SK-N-SH (cell line): ENCODE measurements around the gene GTF2I. TPM values are rescaled to one million over a fixed set of nuclear protein-coding genes. Genes with fewer than 3 reads are reported as not detected.

Experiments
- CTCF ChIA-PET: fragments of 300-600, 350-600 bp; formaldehyde crosslinking; extraction: SDS; loops from one replicate; lab custom pipeline; 2021; lab: Yijun Ruan, JAX
- POLR2A ChIA-PET: fragments of 350-600 bp; sonication (Branson Sonifier 250); formaldehyde crosslinking; extraction: SDS; loops from one replicate; lab custom pipeline; 2020; ENCODE audit warnings: antibody characterized with exemption, inconsistent platforms; lab: Yijun Ruan, JAX
- DNase-seq: peaks from one replicate; pipeline ENCODE4 v3.0.0; 2012
- H2AFZ ChIP-seq: fragments of 200-600 bp; sonication (generic); 2 replicates; pipeline ENCODE4 v1.8.1; 2016; ENCODE audit warnings: antibody characterized with exemption, mild to moderate bottlenecking, low read depth
- H3F3A ChIP-seq: fragments of 200-600 bp; sonication (generic); replicated peaks from 2 replicates; pipeline ENCODE3; 2016; ENCODE audit warnings: antibody characterized with exemption, mild to moderate bottlenecking; ENCODE audit not compliant: insufficient read depth
- H3K27ac ChIP-seq, 2 experiments: fragments of 200-500 bp in 1 of 2; fragments of 200-600 bp in 1 of 2; sonication (Bioruptor generic) in 1 of 2; sonication (generic), shearing (Covaris generic) in 1 of 2; 2 replicates each; pipeline versions ENCODE4 v1.5.1 to v1.6.1; 2014 to 2016; ENCODE audit warnings: low read depth in 2 of 2, inconsistent platforms in 1 of 2, low read length in 1 of 2, mild to moderate bottlenecking in 1 of 2, mixed read lengths in 1 of 2
- H3K27me3 ChIP-seq: fragments of 200-600 bp; sonication (generic), shearing (Covaris generic); 2 replicates; pipeline ENCODE4 v1.6.1; 2016; ENCODE audit warnings: mixed run types; ENCODE audit not compliant: insufficient read depth
- H3K36me3 ChIP-seq, 2 experiments: fragments of 200-500 bp in 1 of 2; fragments of 200-600 bp in 1 of 2; sonication (Bioruptor generic) in 1 of 2; sonication (generic) in 1 of 2; replicated peaks in 1 of 2; 2 replicates each; pipeline versions ENCODE3 to v1.5.1; 2014 to 2016; ENCODE audit warnings: low read length in 1 of 2, mild to moderate bottlenecking in 1 of 2; ENCODE audit not compliant: insufficient read depth in 2 of 2, control insufficient read depth in 1 of 2
- H3K4me1 ChIP-seq, 2 experiments: fragments of 200-500 bp in 1 of 2; fragments of 200-600 bp in 1 of 2; sonication (Bioruptor generic) in 1 of 2; sonication (generic), shearing (Covaris generic) in 1 of 2; 2 replicates each; pipeline versions ENCODE4 v1.5.1 to v1.6.1; 2014 to 2016; ENCODE audit warnings: low read depth in 1 of 2, low read length in 1 of 2, mixed run types in 1 of 2; ENCODE audit not compliant: insufficient read depth in 2 of 2, control insufficient read depth in 1 of 2
- H3K4me2 ChIP-seq: fragments of 200-600 bp; sonication (generic), shearing (Covaris generic); 2 replicates; pipeline ENCODE4 v1.6.1; 2017; ENCODE audit warnings: mixed run types
- H3K4me3 ChIP-seq, 2 experiments: fragments of 200-500 bp in 1 of 2; fragments of 200-600 bp in 1 of 2; sonication (Bioruptor generic) in 1 of 2; sonication (generic), shearing (Covaris generic) in 1 of 2; 2 replicates each; pipeline versions ENCODE4 v1.5.1 to v1.8.1; 2014 to 2016; ENCODE audit warnings: low read depth in 2 of 2, inconsistent platforms in 1 of 2, low read length in 1 of 2, mild to moderate bottlenecking in 1 of 2, mixed read lengths in 1 of 2, moderate library complexity in 1 of 2
- H3K79me2 ChIP-seq: fragments of 200-600 bp; sonication (generic); 2 replicates; pipeline ENCODE4 v1.8.1; 2017; ENCODE audit warnings: mild to moderate bottlenecking; ENCODE audit not compliant: insufficient read depth
- H3K9ac ChIP-seq: fragments of 200-600 bp; sonication (generic); 2 replicates; pipeline ENCODE4 v1.6.1; 2017; ENCODE audit warnings: mixed run types
- H3K9me2 ChIP-seq: fragments of 200-600 bp; sonication (generic); 2 replicates; pipeline ENCODE4 v1.6.1; 2017; ENCODE audit warnings: mixed run types
- H3K9me3 ChIP-seq: fragments of 200-600 bp; sonication (generic); 2 replicates; pipeline ENCODE4 v1.6.1; 2017; ENCODE audit warnings: mixed run types, mild to moderate bottlenecking, moderate library complexity
- H4K20me1 ChIP-seq: fragments of 200-600 bp; sonication (generic); 2 replicates; pipeline ENCODE4 v1.6.1; 2017; ENCODE audit warnings: mild to moderate bottlenecking, mixed run types; ENCODE audit not compliant: insufficient read depth
- ELF1 ChIP-seq: IDR thresholded peaks from 2 replicates; pipeline ENCODE4 v1.4.0; 2012
- EP300 ChIP-seq, 2 experiments: IDR thresholded peaks; 2 replicates each; pipeline versions ENCODE4 v1.4.0 to v1.6.1; 2012; ENCODE audit warnings: borderline replicate concordance in 1 of 2, low read depth in 1 of 2, low read length in 1 of 2
- FOXJ3 ChIP-seq: sonication (generic); formaldehyde crosslinking; IDR thresholded peaks from 2 replicates; pipeline ENCODE4 v1.5.1; 2020; ENCODE audit warnings: mild to moderate bottlenecking, missing genetic modification reagents
- MXI1 ChIP-seq: IDR thresholded peaks from 2 replicates; pipeline ENCODE4 v1.6.1; 2012; ENCODE audit warnings: mild to moderate bottlenecking, low read depth, low read length, improper control_type of control experiment
- NFIC ChIP-seq: IDR thresholded peaks from 2 replicates; pipeline ENCODE4 v1.4.0; 2012; ENCODE audit warnings: borderline replicate concordance
- PBX3 ChIP-seq: IDR thresholded peaks from 2 replicates; pipeline ENCODE4; 2012
- RCOR1 ChIP-seq: fragments of 150-350 bp; IDR thresholded peaks from 2 replicates; pipeline ENCODE4 v1.6.1; 2017; ENCODE audit warnings: antibody characterized with exemption, low read length
- REST ChIP-seq: IDR thresholded peaks from 2 replicates; pipeline ENCODE4 v1.6.1; 2012; ENCODE audit warnings: mild to moderate bottlenecking, low read depth, low read length, moderate library complexity
- TAF1 ChIP-seq: IDR thresholded peaks from 2 replicates; pipeline ENCODE4 v1.6.1; 2012; ENCODE audit warnings: low read depth, mild to moderate bottlenecking, low read length, moderate library complexity, borderline replicate concordance
- WGBS: methylation state at CpG from one replicate; pipeline ENCODE4 v1.1.6; 2017; ENCODE audit warnings: low lambda C conversion rate; 5-methylcytosine and 5-hydroxymethylcytosine counted together
- polyA plus RNA-seq, 3 experiments: library from polyadenylated mRNA; depleted of rRNA; stranded (reverse); fragments of >200 nt; gene quantifications; 2 replicates each; pipeline ENCODE4 v1.2.3, GENCODE V29; 2012
- TF ChIP-seq, protein P1 (sequence below): IDR thresholded peaks from 2 replicates; pipeline ENCODE4 v1.4.0; 2012; ENCODE audit warnings: low read depth, borderline replicate concordance
- TF ChIP-seq, protein P2 (sequence below): IDR thresholded peaks from 2 replicates; pipeline ENCODE4 v1.4.0; 2012; ENCODE audit warnings: low read depth, borderline replicate concordance

Gene GTF2I
- polyA plus RNA-seq, 1 of the 3 experiments (the other 2 are of a cell fraction) = 90.5 TPM

DNA sequence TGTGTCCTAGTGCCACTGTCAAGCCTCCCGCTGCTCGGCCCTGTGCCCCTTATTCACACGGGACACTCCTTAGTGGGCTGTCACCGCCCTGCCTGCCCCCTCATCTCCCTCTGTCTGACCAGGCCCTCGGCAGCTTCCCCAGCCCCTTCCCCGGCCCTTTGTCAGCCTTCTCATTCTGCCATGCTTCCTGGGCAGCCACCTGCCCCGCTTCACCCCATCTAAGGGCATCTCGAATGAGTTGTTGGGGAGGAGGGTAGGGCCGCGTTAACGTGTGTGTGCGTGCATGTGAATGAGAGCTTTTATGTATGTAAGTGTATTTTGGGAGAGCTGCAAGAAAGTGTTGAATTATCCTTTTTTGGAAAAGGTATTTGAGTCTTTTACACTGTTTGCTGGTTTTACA, 49.7 kb downstream of the GTF2I start:
- no peak for DNase-seq
- no peak overlapping the region for H2AFZ ChIP-seq
- no peak overlapping the region for H3K27ac ChIP-seq
- POLR2A ChIA-PET = no interaction called here
- peaks cover 39% of the 10 kb centered on the region for H3K79me2 ChIP-seq
- TF ChIP-seq PBX3 (no peak), NFIC (no peak), RCOR1 (no peak)
- TF ChIP-seq, protein P1, sequence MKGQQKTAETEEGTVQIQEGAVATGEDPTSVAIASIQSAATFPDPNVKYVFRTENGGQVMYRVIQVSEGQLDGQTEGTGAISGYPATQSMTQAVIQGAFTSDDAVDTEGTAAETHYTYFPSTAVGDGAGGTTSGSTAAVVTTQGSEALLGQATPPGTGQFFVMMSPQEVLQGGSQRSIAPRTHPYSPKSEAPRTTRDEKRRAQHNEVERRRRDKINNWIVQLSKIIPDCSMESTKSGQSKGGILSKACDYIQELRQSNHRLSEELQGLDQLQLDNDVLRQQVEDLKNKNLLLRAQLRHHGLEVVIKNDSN = no peak
- no peaks in the 10 kb centered on the region for H3K4me1 ChIP-seq
- no peak overlapping the region for H3K4me3 ChIP-seq
- H3K9me2 ChIP-seq = no peaks in the 10 kb centered on the region
- H3K9ac ChIP-seq = no peak overlapping the region
- H3K27me3 ChIP-seq = no peaks in the 10 kb centered on the region
- CTCF ChIA-PET = no interaction called here
- no peaks in the 10 kb centered on the region; the same call in 1 of the 2 replicates for H4K20me1 ChIP-seq
- no peaks in the 10 kb centered on the region for H3K9me3 ChIP-seq
- peaks cover 78 to 97% of the 10 kb centered on the region in 2 experiments for H3K36me3 ChIP-seq
- WGBS = 97% methylated on average over 12 of the region's 12 CpGs
- H3F3A ChIP-seq = peaks cover 20% of the 10 kb centered on the region
- H3K4me2 ChIP-seq = no peak overlapping the region

DNA sequence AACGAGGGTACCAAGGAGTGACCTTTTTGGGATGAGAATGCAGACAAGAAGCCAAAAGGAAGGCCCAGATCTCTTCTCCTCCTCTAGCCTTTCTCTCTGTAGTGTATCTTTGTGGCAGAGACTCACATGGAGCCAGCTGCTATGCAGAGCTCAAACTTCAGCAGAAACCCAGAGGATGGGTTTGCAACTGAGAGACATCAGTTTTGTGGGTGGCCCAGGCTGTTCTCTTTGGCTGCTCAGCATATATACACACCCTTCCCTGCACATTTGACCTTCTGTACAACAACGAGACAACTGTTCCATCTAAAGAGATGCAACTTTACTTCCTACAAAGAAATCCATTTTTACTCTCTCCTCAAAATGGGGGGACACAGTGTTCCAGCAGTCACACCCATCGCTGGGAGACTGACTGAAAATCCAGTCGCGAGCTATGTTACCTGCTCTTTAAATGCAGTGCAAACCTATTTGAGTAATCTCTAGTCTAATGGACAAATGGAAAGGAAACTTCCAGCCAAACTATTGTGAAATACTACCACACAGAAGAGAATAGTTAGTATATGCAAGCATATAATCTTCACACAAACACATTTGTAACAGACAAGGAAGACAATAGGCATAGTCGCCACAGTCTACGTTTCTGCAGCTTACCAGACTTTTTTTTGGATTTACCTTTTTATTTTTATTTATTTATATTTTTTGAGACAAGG, 51.2 kb downstream of the GTF2I start:
- Histone ChIP-seq H3F3A (peaks cover 30% of the 10 kb centered on the region), H3K9me3 (peaks cover 11% of the 10 kb centered on the region), H3K4me2 (no peak overlapping the region), H3K36me3 (peaks cover 80 to 97% of the 10 kb centered on the region in 2 experiments), H3K27ac (no peak overlapping the region), H3K4me1 (no peaks in the 10 kb centered on the region), H3K4me3 (no peak overlapping the region), H4K20me1 (no peaks in the 10 kb centered on the region), H3K27me3 (no peaks in the 10 kb centered on the region), H2AFZ (no peak overlapping the region), H3K9me2 (no peaks in the 10 kb centered on the region), H3K79me2 (peaks cover 30% of the 10 kb centered on the region; the same call in 1 of the 2 replicates), H3K9ac (no peak overlapping the region)
- no peak for TF ChIP-seq EP300 (IDR thresholded peaks at IDR 0.05; ENCODE audit: borderline replicate concordance in 1 of 2, low read depth in 1 of 2, low read length in 1 of 2)
- no peak for TF ChIP-seq FOXJ3 (CRISPR knock-in tag)
- no peak for TF ChIP-seq MXI1
- no peak for TF ChIP-seq ELF1
- TF ChIP-seq TAF1 = no peak
- TF ChIP-seq, protein P2, sequence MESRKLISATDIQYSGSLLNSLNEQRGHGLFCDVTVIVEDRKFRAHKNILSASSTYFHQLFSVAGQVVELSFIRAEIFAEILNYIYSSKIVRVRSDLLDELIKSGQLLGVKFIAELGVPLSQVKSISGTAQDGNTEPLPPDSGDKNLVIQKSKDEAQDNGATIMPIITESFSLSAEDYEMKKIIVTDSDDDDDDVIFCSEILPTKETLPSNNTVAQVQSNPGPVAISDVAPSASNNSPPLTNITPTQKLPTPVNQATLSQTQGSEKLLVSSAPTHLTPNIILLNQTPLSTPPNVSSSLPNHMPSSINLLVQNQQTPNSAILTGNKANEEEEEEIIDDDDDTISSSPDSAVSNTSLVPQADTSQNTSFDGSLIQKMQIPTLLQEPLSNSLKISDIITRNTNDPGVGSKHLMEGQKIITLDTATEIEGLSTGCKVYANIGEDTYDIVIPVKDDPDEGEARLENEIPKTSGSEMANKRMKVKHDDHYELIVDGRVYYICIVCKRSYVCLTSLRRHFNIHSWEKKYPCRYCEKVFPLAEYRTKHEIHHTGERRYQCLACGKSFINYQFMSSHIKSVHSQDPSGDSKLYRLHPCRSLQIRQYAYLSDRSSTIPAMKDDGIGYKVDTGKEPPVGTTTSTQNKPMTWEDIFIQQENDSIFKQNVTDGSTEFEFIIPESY = no peak
- no peak for TF ChIP-seq REST
- DNase-seq = no peak
- ChIA-PET CTCF (interaction anchor here (0.6 to 2.4 kb wide), 3 partner anchors 12 to 1027 kb away, joined by 3 to 10 read pairs (median 4); no protein-coding TSS in a partner anchor), POLR2A (no interaction called here)
- WGBS = 96% methylated on average over 7 of the region's 7 CpGs
